ENCODE measurements around the gene KCNH2.

The KCNH2 gene

GRCh38 chr7:150968056-150968733 lies 9.9 kb downstream of the KCNH2 start:
- Mint-ChIP-seq H3K36me3 (ENCODE audit: low read depth) (no peaks in the 10 kb centered on the region), H3K27ac (no peak overlapping the region), H3K4me1 (peaks cover 81% of the 10 kb centered on the region), H3K4me3 (no peak overlapping the region), H3K27me3 (ENCODE audit: low read depth, poor library complexity) (peaks cover 6% of the 10 kb centered on the region), H3K9me3 (no peaks in the 10 kb centered on the region)
- no peak for DNase-seq
- no peak for TF ChIP-seq CTCF (IDR thresholded peaks at IDR 0.05)

GRCh38 chr7:150967349-150967748 lies 10.8 kb downstream of the KCNH2 start:
- Mint-ChIP-seq H3K4me3 (no peak overlapping the region), H3K27ac (no peak overlapping the region), H3K4me1 (peaks cover 81% of the 10 kb centered on the region), H3K27me3 (ENCODE audit: low read depth, poor library complexity) (peaks cover 6% of the 10 kb centered on the region), H3K9me3 (no peaks in the 10 kb centered on the region), H3K36me3 (ENCODE audit: low read depth) (no peaks in the 10 kb centered on the region)
- no peak for TF ChIP-seq CTCF (IDR thresholded peaks at IDR 0.05)
- DNase-seq, result no peak

GRCh38 chr7:150966002-150966401 lies 12.1 kb downstream of the KCNH2 start:
- Mint-ChIP-seq H3K36me3 (ENCODE audit: low read depth) (no peaks in the 10 kb centered on the region), H3K27ac (no peak overlapping the region), H3K27me3 (ENCODE audit: low read depth, poor library complexity) (peaks cover 6% of the 10 kb centered on the region), H3K4me1 (peaks cover 81% of the 10 kb centered on the region), H3K4me3 (no peak overlapping the region), H3K9me3 (no peaks in the 10 kb centered on the region)
- DNase-seq, result no peak
- TF ChIP-seq CTCF (IDR thresholded peaks at IDR 0.05), result peak; percentile 41

- Mint-ChIP-seq H3K27ac (no peak overlapping the region), H3K36me3 (ENCODE audit: low read depth) (no peaks in the 10 kb centered on the region), H3K9me3 (no peaks in the 10 kb centered on the region), H3K4me3 (no peak overlapping the region), H3K4me1 (peaks cover 81% of the 10 kb centered on the region), H3K27me3 (ENCODE audit: low read depth, poor library complexity) (peaks cover 9% of the 10 kb centered on the region)
- DNase-seq, result no peak
- no peak for TF ChIP-seq CTCF (IDR thresholded peaks at IDR 0.05)
Measured at GRCh38 chr7:150965273-150965830, 12.8 kb downstream of the KCNH2 start.

GRCh38 chr7:150964593-150965111 lies 13.5 kb downstream of the KCNH2 start:
- no peak for DNase-seq
- no peak overlapping the region for H3K4me3 Mint-ChIP-seq
- H3K27me3 Mint-ChIP-seq (ENCODE audit: low read depth, poor library complexity), result peaks cover 3% of the 10 kb centered on the region
- H3K36me3 Mint-ChIP-seq (ENCODE audit: low read depth), result no peaks in the 10 kb centered on the region
- TF ChIP-seq CTCF (IDR thresholded peaks at IDR 0.05), result peak; percentile 10
- peaks cover 81% of the 10 kb centered on the region for H3K4me1 Mint-ChIP-seq
- no peaks in the 10 kb centered on the region for H3K9me3 Mint-ChIP-seq
- H3K27ac Mint-ChIP-seq, result no peak overlapping the region

Data from nephron progenitor cell (in vitro differentiated cells).